Bronchial epithelial cell (primary cell): Measurements from ENCODE around the gene ADGRB2. TPM values are rescaled to one million over a fixed set of nuclear protein-coding genes. Genes with fewer than 3 reads are reported as not detected.

ENCODE experiments used
- DNase-seq: peaks from one replicate; pipeline ENCODE4 v3.0.0-alpha.2; 2010; ENCODE audit warnings: low read depth
- FAIRE-seq: peaks from 2 replicates; lab custom pipeline; 2011; peaks lifted over from hg19 to GRCh38; lab: Jason Lieb, UNC
- H3K27me3 ChIP-seq: 2 replicates; pipeline ENCODE4 v1.5.1; 2011; ENCODE audit warnings: low read length; ENCODE audit not compliant: control insufficient read depth, insufficient read depth
- H3K36me3 ChIP-seq: 2 replicates; pipeline ENCODE4 v1.5.1; 2011; ENCODE audit warnings: low read length; ENCODE audit not compliant: control insufficient read depth, insufficient read depth
- H3K4me3 ChIP-seq: 2 replicates; pipeline ENCODE4 v1.5.1; 2011; ENCODE audit warnings: mild to moderate bottlenecking, low read depth, low read length, control low read depth
- CTCF ChIP-seq: IDR thresholded peaks from 2 replicates; pipeline ENCODE4 v1.5.1; 2011; ENCODE audit warnings: mild to moderate bottlenecking, moderate library complexity, low read length, control low read depth, inconsistent platforms; ENCODE audit not compliant: insufficient read depth, severe bottlenecking
- total RNA-seq: library from RNA; depleted of rRNA; stranded (reverse); fragments of >200 nt; gene quantifications from 2 replicates; pipeline ENCODE4 v1.2.1, GENCODE V29; 2014

The ADGRB2 gene
- total RNA-seq, 1 donor from 2014 or later: 0.53 TPM

- no peak for TF ChIP-seq CTCF
- FAIRE-seq (peak; percentile 70), DNase-seq (no peak)
- H3K36me3 ChIP-seq: no peaks in the 10 kb centered on the region
- H3K27me3 ChIP-seq: peaks cover 2% of the 10 kb centered on the region
- no peak overlapping the region for H3K4me3 ChIP-seq
These were observed 5.3 kb downstream of the ADGRB2 start for GRCh38 chr1:31758823-31759222.

GRCh38 chr1:31757989-31758388 lies 6.2 kb downstream of the ADGRB2 start:
- Histone ChIP-seq H3K4me3 (no peak overlapping the region), H3K36me3 (no peaks in the 10 kb centered on the region), H3K27me3 (no peaks in the 10 kb centered on the region)
- DNase-seq: no peak
- TF ChIP-seq CTCF: no peak
- peak; percentile 80 for FAIRE-seq

GRCh38 chr1:31757204-31757679 lies 6.9 kb downstream of the ADGRB2 start:
- Histone ChIP-seq H3K36me3 (no peaks in the 10 kb centered on the region), H3K27me3 (no peaks in the 10 kb centered on the region), H3K4me3 (no peak overlapping the region)
- no peak for TF ChIP-seq CTCF
- FAIRE-seq: no peak
- no peak for DNase-seq

- H3K27me3 ChIP-seq: no peaks in the 10 kb centered on the region
These were observed 7.6 kb downstream of the ADGRB2 start for GRCh38 chr1:31756578-31756977.

GRCh38 chr1:31755850-31756492 lies 8.2 kb downstream of the ADGRB2 start:
- Histone ChIP-seq H3K36me3 (no peaks in the 10 kb centered on the region), H3K27me3 (no peaks in the 10 kb centered on the region), H3K4me3 (no peak overlapping the region)
- FAIRE-seq (no peak), DNase-seq (no peak)
- no peak for TF ChIP-seq CTCF

More at GRCh38 chr1:31756578-31756977, 7.6 kb downstream of the ADGRB2 start:
- DNase-seq: no peak
- no peak for FAIRE-seq
- Histone ChIP-seq H3K36me3 (no peaks in the 10 kb centered on the region), H3K4me3 (no peak overlapping the region)
- TF ChIP-seq CTCF: no peak

GRCh38 chr1:31755197-31755611 lies 8.9 kb downstream of the ADGRB2 start:
- DNase-seq (no peak), FAIRE-seq (no peak)
- no peak for TF ChIP-seq CTCF
- no peak overlapping the region for H3K4me3 ChIP-seq
- no peaks in the 10 kb centered on the region for H3K27me3 ChIP-seq
- H3K36me3 ChIP-seq: no peaks in the 10 kb centered on the region
